ENCODE measurements around the gene PCDHB8. TPM values are rescaled to one million over a fixed set of nuclear protein-coding genes. Genes with fewer than 3 reads are reported as not detected.
"Not testable (repeated sequence)": the region's sequence is repeated elsewhere in the genome, so short reads cannot be mapped to it uniquely, and the experiment has no call there.

PCDHB8 gene
- total and polyA plus RNA-seq, 8 donors = 0.58 to 1.7 TPM; not detected in 6

DNA sequence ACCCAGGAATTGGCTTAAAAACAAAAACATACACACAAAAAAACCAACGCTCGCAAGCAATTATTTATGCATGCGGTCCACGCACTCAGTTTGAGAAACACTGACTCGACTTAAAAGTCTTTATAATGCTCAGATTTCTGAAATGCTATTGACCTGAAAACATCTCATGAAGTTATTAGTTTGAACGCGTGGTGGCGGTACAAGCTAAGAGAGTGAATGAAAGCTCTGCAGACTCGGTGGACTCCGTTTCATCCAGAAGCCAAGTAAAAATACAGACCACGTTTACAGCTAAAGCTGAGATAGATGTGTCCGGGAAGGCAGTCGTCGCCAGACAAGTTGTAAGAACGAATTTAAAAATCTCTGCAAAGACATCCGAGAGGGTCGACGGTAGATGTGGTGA, 27.8 kb upstream of the PCDHB8 start, which contains the start of gene PCDHB6:
Gene PCDHB6, plus strand, starts transcription at position 246 of the 400 bp plus-strand sequence. CDS start 201 bp downstream, outside the sequence.
- intact Hi-C loops (cut with DNase I; ENCODE audit: low total_unique reads) = no loop called here
- Histone ChIP-seq H3K9me3 (peaks cover 0 to 80% (median 58%) of the 10 kb centered on the region in 4 donors), H3K4me1 (no peaks in the 10 kb centered on the region), H3K27me3 (peaks cover 0 to 35% (median 0%) of the 10 kb centered on the region in 3 donors), H3K36me3 (no peaks in the 10 kb centered on the region), H3K27ac (no peak within 1 kb of the TSS), H3K4me3 (no peak within 1 kb of the TSS)
- peak in 1 of 2 donors; percentile 27 for DNase-seq
- 12 to 22% (median 19%) methylated on average over 18 of the region's 18 CpGs for WGBS, 5 donors
- TF ChIP-seq EP300 (IDR thresholded peaks at IDR 0.05) (no peak), CTCF (IDR thresholded peaks at IDR 0.05) (no peak), POLR2A (IDR thresholded peaks at IDR 0.05) (no peak)

DNA sequence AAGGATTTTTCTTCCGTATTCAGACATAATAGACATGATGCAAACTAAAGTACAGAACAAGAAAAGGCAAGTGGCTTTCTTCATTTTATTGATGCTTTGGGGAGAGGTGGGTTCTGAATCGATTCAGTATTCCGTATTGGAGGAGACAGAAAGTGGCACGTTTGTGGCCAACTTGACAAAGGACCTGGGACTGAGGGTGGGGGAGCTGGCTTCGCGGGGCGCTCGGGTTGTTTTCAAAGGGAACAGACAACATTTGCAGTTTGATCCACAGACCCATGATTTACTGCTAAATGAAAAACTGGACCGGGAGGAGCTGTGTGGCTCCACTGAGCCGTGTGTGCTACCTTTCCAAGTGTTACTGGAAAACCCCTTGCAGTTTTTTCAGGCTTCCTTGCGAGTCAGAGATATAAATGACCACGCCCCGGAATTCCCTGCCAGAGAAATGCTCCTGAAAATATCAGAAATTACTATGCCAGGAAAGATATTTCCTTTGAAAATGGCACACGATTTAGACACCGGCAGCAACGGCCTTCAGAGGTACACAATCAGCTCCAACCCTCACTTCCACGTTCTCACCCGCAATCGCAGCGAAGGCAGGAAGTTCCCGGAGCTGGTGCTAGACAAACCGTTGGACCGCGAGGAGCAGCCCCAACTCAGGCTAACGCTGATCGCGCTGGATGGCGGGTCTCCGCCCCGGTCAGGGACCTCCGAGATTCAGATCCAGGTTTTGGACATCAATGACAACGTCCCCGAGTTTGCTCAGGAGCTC, 27.2 kb upstream of the PCDHB8 start:
- Histone ChIP-seq H3K36me3 (no peaks in the 10 kb centered on the region), H3K9me3 (peaks cover 0 to 83% (median 61%) of the 10 kb centered on the region in 4 donors), H3K4me3 (no peak overlapping the region), H3K4me1 (no peaks in the 10 kb centered on the region), H3K27ac (no peak overlapping the region), H3K27me3 (peaks cover 0 to 38% (median 0%) of the 10 kb centered on the region in 3 donors)
- intact Hi-C loops (cut with DNase I; ENCODE audit: low total_unique reads) = no loop called here
- 36 to 58% (median 45%) methylated on average over 18 to 33 of the region's 33 CpGs for WGBS, 5 donors
- TF ChIP-seq EP300 (IDR thresholded peaks at IDR 0.05) (no peak), POLR2A (IDR thresholded peaks at IDR 0.05) (no peak), POLR2AphosphoS5 (IDR thresholded peaks at IDR 0.05) (no peak), CTCF (IDR thresholded peaks at IDR 0.05) (no peak)
- DNase-seq = no peak

GRCh38 chr5:141150993-141151325, 26.6 kb upstream of the PCDHB8 start:
- intact Hi-C loops (cut with DNase I; ENCODE audit: low total_unique reads) = no loop called here
- H3K4me3 ChIP-seq = no peak overlapping the region
- TF ChIP-seq POLR2A (IDR thresholded peaks at IDR 0.05) (no peak), EP300 (IDR thresholded peaks at IDR 0.05) (no peak), POLR2AphosphoS5 (IDR thresholded peaks at IDR 0.05) (no peak), CTCF (IDR thresholded peaks at IDR 0.05) (no peak)

GRCh38 chr5:141151632-141152031, 26.0 kb upstream of the PCDHB8 start:
- intact Hi-C loops (cut with DNase I; ENCODE audit: low total_unique reads); H3K27ac ChIP-seq; H3K4me3 ChIP-seq; H3K36me3 ChIP-seq; H3K4me1 ChIP-seq; DNase-seq: not testable (repeated sequence)
- Histone ChIP-seq H3K9me3 (peaks cover 12 to 91% (median 69%) of the 10 kb centered on the region in 4 donors), H3K27me3 (peaks cover 0 to 48% (median 0%) of the 10 kb centered on the region in 3 donors)
- WGBS, 5 donors = 32 to 75% (median 34%) methylated on average over 14 to 38 of the region's 41 CpGs

More at GRCh38 chr5:141150993-141151325, 26.6 kb upstream of the PCDHB8 start:
- no peak for DNase-seq
- WGBS, 5 donors = 22 to 44% (median 36%) methylated on average over 10 to 13 of the region's 13 CpGs
- H3K27me3 ChIP-seq = peaks cover 0 to 44% (median 0%) of the 10 kb centered on the region in 3 donors
- peaks cover 5 to 84% (median 63%) of the 10 kb centered on the region in 4 donors for H3K9me3 ChIP-seq
- no peaks in the 10 kb centered on the region for H3K4me1 ChIP-seq
- H3K36me3 ChIP-seq = no peaks in the 10 kb centered on the region
- H3K27ac ChIP-seq = no peak overlapping the region

- Histone ChIP-seq H3K27me3 (peaks cover 0 to 52% (median 0%) of the 10 kb centered on the region in 3 donors), H3K9me3 (peaks cover 16 to 95% (median 73%) of the 10 kb centered on the region in 4 donors)
- DNase-seq; intact Hi-C loops (cut with DNase I; ENCODE audit: low total_unique reads); H3K27ac ChIP-seq; H3K4me3 ChIP-seq; H3K36me3 ChIP-seq; H3K4me1 ChIP-seq: not testable (repeated sequence)
- 27 to 40% (median 33%) methylated on average over 5 to 36 of the region's 36 CpGs for WGBS, 5 donors
Measured at GRCh38 chr5:141152096-141152495, 25.5 kb upstream of the PCDHB8 start.

Data from stomach (tissue), 9 donors.